HEK293 (cell line): ENCODE measurements around the gene EEF1AKMT4.

ENCODE experiments used
- SCRT2 ChIP-seq: fragments of 450-650 bp; formaldehyde crosslinking; IDR thresholded peaks from 2 replicates; pipeline ENCODE4 v1.5.1; 2016; ENCODE audit warnings: missing biosample characterization, missing genetic modification characterization
- SP3 ChIP-seq: fragments of 450-650 bp; formaldehyde crosslinking; IDR thresholded peaks from 2 replicates; pipeline ENCODE4 v1.5.1; 2016; ENCODE audit warnings: missing biosample characterization, missing genetic modification characterization
- YY1 ChIP-seq: fragments of 450-650 bp; formaldehyde crosslinking; IDR thresholded peaks from 2 replicates; pipeline ENCODE4 v1.5.1; 2018; ENCODE audit warnings: missing biosample characterization, missing genetic modification characterization
- ZBTB7A ChIP-seq: fragments of 450-650 bp; formaldehyde crosslinking; IDR thresholded peaks from 2 replicates; pipeline ENCODE4 v1.5.1; 2016; ENCODE audit warnings: low read depth, missing biosample characterization, missing genetic modification characterization
- ZNF221 ChIP-seq: fragments of 450-650 bp; formaldehyde crosslinking; IDR thresholded peaks from 2 replicates; pipeline ENCODE4 v1.5.1; 2017; ENCODE audit warnings: missing biosample characterization, missing genetic modification characterization, borderline replicate concordance
- ZNF747 ChIP-seq: fragments of 450-650 bp; formaldehyde crosslinking; IDR thresholded peaks from 2 replicates; pipeline ENCODE4 v1.5.1; 2016; ENCODE audit warnings: missing biosample characterization, missing genetic modification characterization
- ZSCAN23 ChIP-seq: fragments of 450-650 bp; formaldehyde crosslinking; IDR thresholded peaks from 2 replicates; pipeline ENCODE4 v1.5.1; 2016; ENCODE audit warnings: missing biosample characterization, missing genetic modification characterization
- ZSCAN30 ChIP-seq: fragments of 450-650 bp; IDR thresholded peaks from 2 replicates; pipeline ENCODE4 v1.5.1; 2018; ENCODE audit warnings: missing biosample characterization, mild to moderate bottlenecking, missing genetic modification characterization, moderate library complexity
- TF ChIP-seq, protein P1 (sequence below): fragments of 450-650 bp; formaldehyde crosslinking; IDR thresholded peaks from 2 replicates; pipeline ENCODE4 v1.5.1; 2016; ENCODE audit warnings: missing biosample characterization, missing genetic modification characterization
- TF ChIP-seq, protein P2 (sequence below): fragments of 450-650 bp; formaldehyde crosslinking; IDR thresholded peaks from 2 replicates; pipeline ENCODE4 v1.5.1; 2017; ENCODE audit warnings: missing biosample characterization, missing genetic modification characterization
- TF ChIP-seq, protein P3 (sequence below): fragments of 450-650 bp; formaldehyde crosslinking; IDR thresholded peaks from 2 replicates; pipeline ENCODE4 v1.5.1; 2016; ENCODE audit warnings: missing biosample characterization, missing genetic modification characterization

DNA sequence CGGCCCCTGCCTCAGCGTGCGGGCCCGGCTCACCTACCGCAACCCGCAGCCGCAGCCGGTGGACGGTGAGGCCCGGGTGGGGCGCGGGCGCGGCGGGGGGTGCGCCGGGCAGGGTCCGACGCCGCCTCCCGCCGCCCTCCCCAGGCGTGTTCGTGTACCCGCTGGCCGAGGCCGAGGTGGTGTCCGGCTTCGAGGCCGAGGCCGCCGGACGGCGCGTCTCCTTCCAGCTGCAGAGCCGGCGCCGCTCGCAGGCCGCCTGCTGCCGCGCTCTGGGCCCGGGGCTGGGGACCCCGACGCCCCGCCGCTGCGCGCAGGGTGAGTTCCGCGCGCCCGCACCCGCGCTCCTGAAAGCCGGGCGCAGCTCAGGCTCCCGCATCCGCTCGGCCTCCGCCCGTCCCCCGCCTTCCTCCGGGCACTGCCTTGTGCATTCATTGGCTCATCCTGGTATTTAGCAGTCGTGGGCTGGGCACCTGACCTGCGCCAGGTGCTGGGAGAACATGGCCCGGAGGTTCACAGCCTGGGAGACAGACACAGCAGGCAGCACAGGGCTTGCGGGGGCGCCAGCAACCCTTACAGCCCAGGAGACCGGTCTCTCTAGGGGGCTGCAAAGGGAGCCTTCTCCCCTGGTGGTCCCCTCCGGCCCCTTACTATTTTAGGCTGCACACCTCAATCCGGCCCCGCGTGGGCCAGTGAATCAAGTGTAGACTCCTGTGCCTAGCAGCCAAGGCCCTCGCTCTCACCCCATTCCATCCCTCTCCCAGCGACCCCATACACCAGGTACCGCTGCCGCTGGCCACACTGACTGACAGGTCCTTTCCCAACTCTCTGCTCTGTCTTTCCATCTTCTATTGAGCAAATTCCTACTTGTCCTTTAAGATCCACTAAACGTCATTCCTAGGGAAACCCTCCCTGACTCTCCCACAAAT lies 18.6 kb upstream of the EEF1AKMT4 start:
- no peak for TF ChIP-seq ZNF747
- TF ChIP-seq, protein P1, sequence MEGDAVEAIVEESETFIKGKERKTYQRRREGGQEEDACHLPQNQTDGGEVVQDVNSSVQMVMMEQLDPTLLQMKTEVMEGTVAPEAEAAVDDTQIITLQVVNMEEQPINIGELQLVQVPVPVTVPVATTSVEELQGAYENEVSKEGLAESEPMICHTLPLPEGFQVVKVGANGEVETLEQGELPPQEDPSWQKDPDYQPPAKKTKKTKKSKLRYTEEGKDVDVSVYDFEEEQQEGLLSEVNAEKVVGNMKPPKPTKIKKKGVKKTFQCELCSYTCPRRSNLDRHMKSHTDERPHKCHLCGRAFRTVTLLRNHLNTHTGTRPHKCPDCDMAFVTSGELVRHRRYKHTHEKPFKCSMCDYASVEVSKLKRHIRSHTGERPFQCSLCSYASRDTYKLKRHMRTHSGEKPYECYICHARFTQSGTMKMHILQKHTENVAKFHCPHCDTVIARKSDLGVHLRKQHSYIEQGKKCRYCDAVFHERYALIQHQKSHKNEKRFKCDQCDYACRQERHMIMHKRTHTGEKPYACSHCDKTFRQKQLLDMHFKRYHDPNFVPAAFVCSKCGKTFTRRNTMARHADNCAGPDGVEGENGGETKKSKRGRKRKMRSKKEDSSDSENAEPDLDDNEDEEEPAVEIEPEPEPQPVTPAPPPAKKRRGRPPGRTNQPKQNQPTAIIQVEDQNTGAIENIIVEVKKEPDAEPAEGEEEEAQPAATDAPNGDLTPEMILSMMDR (tag by site-specific recombination), result no peak
- TF ChIP-seq ZSCAN23 (tag by site-specific recombination), result no peak
- TF ChIP-seq SP3 (tag by site-specific recombination), result no peak
- TF ChIP-seq, protein P2, sequence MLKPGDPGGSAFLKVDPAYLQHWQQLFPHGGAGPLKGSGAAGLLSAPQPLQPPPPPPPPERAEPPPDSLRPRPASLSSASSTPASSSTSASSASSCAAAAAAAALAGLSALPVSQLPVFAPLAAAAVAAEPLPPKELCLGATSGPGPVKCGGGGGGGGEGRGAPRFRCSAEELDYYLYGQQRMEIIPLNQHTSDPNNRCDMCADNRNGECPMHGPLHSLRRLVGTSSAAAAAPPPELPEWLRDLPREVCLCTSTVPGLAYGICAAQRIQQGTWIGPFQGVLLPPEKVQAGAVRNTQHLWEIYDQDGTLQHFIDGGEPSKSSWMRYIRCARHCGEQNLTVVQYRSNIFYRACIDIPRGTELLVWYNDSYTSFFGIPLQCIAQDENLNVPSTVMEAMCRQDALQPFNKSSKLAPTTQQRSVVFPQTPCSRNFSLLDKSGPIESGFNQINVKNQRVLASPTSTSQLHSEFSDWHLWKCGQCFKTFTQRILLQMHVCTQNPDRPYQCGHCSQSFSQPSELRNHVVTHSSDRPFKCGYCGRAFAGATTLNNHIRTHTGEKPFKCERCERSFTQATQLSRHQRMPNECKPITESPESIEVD, result no peak
- TF ChIP-seq ZNF221 (tag by site-specific recombination), result no peak
- TF ChIP-seq ZSCAN30 (tag by site-specific recombination), result no peak
- TF ChIP-seq YY1 (tag by site-specific recombination), result no peak
- TF ChIP-seq, protein P3, sequence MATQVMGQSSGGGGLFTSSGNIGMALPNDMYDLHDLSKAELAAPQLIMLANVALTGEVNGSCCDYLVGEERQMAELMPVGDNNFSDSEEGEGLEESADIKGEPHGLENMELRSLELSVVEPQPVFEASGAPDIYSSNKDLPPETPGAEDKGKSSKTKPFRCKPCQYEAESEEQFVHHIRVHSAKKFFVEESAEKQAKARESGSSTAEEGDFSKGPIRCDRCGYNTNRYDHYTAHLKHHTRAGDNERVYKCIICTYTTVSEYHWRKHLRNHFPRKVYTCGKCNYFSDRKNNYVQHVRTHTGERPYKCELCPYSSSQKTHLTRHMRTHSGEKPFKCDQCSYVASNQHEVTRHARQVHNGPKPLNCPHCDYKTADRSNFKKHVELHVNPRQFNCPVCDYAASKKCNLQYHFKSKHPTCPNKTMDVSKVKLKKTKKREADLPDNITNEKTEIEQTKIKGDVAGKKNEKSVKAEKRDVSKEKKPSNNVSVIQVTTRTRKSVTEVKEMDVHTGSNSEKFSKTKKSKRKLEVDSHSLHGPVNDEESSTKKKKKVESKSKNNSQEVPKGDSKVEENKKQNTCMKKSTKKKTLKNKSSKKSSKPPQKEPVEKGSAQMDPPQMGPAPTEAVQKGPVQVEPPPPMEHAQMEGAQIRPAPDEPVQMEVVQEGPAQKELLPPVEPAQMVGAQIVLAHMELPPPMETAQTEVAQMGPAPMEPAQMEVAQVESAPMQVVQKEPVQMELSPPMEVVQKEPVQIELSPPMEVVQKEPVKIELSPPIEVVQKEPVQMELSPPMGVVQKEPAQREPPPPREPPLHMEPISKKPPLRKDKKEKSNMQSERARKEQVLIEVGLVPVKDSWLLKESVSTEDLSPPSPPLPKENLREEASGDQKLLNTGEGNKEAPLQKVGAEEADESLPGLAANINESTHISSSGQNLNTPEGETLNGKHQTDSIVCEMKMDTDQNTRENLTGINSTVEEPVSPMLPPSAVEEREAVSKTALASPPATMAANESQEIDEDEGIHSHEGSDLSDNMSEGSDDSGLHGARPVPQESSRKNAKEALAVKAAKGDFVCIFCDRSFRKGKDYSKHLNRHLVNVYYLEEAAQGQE (tag by site-specific recombination), result no peak
- no peak for TF ChIP-seq ZBTB7A (tag by site-specific recombination)
- no peak for TF ChIP-seq SCRT2 (tag by site-specific recombination)
